Mucosa of descending colon (tissue), 3 donors: ENCODE measurements around the gene EHBP1L1. TPM values are rescaled to one million over a fixed set of nuclear protein-coding genes. Genes with fewer than 3 reads are reported as not detected.
"Not testable (repeated sequence)": the region's sequence is repeated elsewhere in the genome, so short reads cannot be mapped to it uniquely, and the experiment has no call there.

Source experiments
- ATAC-seq: fragments of 200-7000 bp; cut with Tn5 transposase; one replicate; pipeline ENCODE4 v1.9.1; 2020; ENCODE audit warnings: mild to moderate bottlenecking, moderate library complexity
- DNase-seq, 3 donors: peaks; one replicate each; pipeline ENCODE4 v3.0.0-alpha.2; 2020
- H3K36me3 ChIP-seq: fragments of 200-600 bp; one replicate; pipeline ENCODE4 v1.8.0; 2021; ENCODE audit warnings: low read depth, mild to moderate bottlenecking
- H3K4me1 ChIP-seq: fragments of 200-600 bp; one replicate; pipeline ENCODE4 v1.8.0; 2021; ENCODE audit warnings: low read depth, mild to moderate bottlenecking
- H3K4me3 ChIP-seq: fragments of 200-600 bp; one replicate; pipeline ENCODE4 v1.8.0; 2021; ENCODE audit warnings: mild to moderate bottlenecking
- H3K9me3 ChIP-seq: fragments of 200-600 bp; one replicate; pipeline ENCODE4 v1.8.0; 2021; ENCODE audit warnings: mild to moderate bottlenecking
- CTCF ChIP-seq: fragments of 200-600 bp; IDR thresholded peaks from one replicate; pipeline ENCODE4 v1.8.0; 2022; ENCODE audit warnings: antibody characterized with exemption, mild to moderate bottlenecking
- intact Hi-C, 2 donors: fragments of 100-400 bp; cut with DNase I in 1 of 2; cut with micrococcal nuclease in 1 of 2; formaldehyde crosslinking; loops; one replicate each; pipeline versions ENCODE4 v1.11.0 to v1.11.1; 2022; cut with DNase I, micrococcal nuclease
- total RNA-seq, 3 donors: library from RNA; stranded (reverse); fragmentation: NEBNext Ultra II Directional in 2 of 3; extraction: Animal tissue kit (Norgen Biotek cat#: 25700) in 2 of 3; gene quantifications; one replicate each; pipeline versions ENCODE4 v1.2.1 to v1.2.4, GENCODE V29; 2021 to 2023
- donor health status: DM: no; HTN: no; CAD: no; lungs with moderate emphysema.
- donor health status: DM: no; HTN: no; CAD: no.
- donor health status: DM: no; HTN: yes; CAD: no.

EHBP1L1 gene
- total RNA-seq, 3 donors from 2014 or later: 65.8 to 208 (median 65.9) TPM

GRCh38 chr11:65559951-65560537 lies 15.8 kb upstream of the EHBP1L1 start:
- peak in 1 of 3 donors; percentile 56 for DNase-seq
- H3K36me3 ChIP-seq: no peaks in the 10 kb centered on the region
- peak; percentile 58 for ATAC-seq
- no peak for TF ChIP-seq CTCF
- no peak overlapping the region for H3K4me3 ChIP-seq
- intact Hi-C loops: no loop called here
- H3K4me1 ChIP-seq: peaks cover 25% of the 10 kb centered on the region
- H3K9me3 ChIP-seq: no peaks in the 10 kb centered on the region

- intact Hi-C loops: no loop called here
These were observed 15.1 kb upstream of the EHBP1L1 start for GRCh38 chr11:65560555-65561418.

GRCh38 chr11:65562020-65562419 lies 13.8 kb upstream of the EHBP1L1 start:
- Histone ChIP-seq H3K9me3 (no peaks in the 10 kb centered on the region), H3K4me3 (no peak overlapping the region), H3K4me1 (peaks cover 20% of the 10 kb centered on the region), H3K36me3 (no peaks in the 10 kb centered on the region)
- DNase-seq (no peak), ATAC-seq (no peak)
- no peak for TF ChIP-seq CTCF
- intact Hi-C loops: no loop called here

More at GRCh38 chr11:65560555-65561418, 15.1 kb upstream of the EHBP1L1 start:
- H3K4me1 ChIP-seq: peaks cover 22% of the 10 kb centered on the region
- peak in 2 of 3 donors; percentile 65 to 67 for DNase-seq
- H3K4me3 ChIP-seq: no peak overlapping the region
- peak; percentile 13 for ATAC-seq
- H3K36me3 ChIP-seq: no peaks in the 10 kb centered on the region
- H3K9me3 ChIP-seq: no peaks in the 10 kb centered on the region
- TF ChIP-seq CTCF: no peak

- intact Hi-C loops: no loop called here
- TF ChIP-seq CTCF: no peak
- ATAC-seq: no peak
- no peaks in the 10 kb centered on the region for H3K36me3 ChIP-seq
- no peaks in the 10 kb centered on the region for H3K9me3 ChIP-seq
- no peak for DNase-seq
- H3K4me1 ChIP-seq: peaks cover 24% of the 10 kb centered on the region
- H3K4me3 ChIP-seq: no peak overlapping the region
These were observed 13.1 kb upstream of the EHBP1L1 start for GRCh38 chr11:65562788-65563187.

- no peak for TF ChIP-seq CTCF
- H3K4me3 ChIP-seq: no peak overlapping the region
- DNase-seq (no peak), ATAC-seq (no peak)
- intact Hi-C loops: no loop called here
- H3K4me1 ChIP-seq: peaks cover 27% of the 10 kb centered on the region
- no peaks in the 10 kb centered on the region for H3K36me3 ChIP-seq
- no peaks in the 10 kb centered on the region for H3K9me3 ChIP-seq
These were observed 12.3 kb upstream of the EHBP1L1 start for GRCh38 chr11:65563601-65564000.

GRCh38 chr11:65564879-65565559 lies 10.8 kb upstream of the EHBP1L1 start:
- DNase-seq, H3K4me3 ChIP-seq, H3K36me3 ChIP-seq, intact Hi-C loops, ATAC-seq, H3K9me3 ChIP-seq: not testable (repeated sequence)
- peaks cover 21% of the 10 kb centered on the region for H3K4me1 ChIP-seq
